Fibroblast of skin of right biceps (primary cell): ENCODE measurements around the gene STRBP.

Experiments used
- DNase-seq: peaks from one replicate; pipeline ENCODE4 v3.0.0-alpha.2; 2013

Gene STRBP

DNA sequence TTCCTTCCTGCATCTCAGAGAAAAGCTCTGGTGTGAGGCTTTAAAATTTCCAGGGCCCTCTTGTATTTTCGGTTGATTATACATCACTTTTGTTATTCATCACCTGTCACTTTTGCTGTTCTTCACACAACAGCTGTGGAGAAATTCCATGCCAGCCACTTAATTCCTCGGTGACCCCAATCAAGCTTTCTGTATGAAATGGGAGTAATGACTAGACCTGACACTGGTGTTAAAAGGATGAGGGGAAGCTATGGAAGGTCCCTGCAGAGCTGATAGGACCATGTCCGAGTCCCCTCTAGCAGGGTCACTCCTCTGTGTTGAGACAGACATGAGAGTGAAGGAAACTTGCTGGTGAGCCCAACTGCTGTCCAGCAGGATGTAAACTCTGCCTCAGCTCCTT is 175.2 kb downstream of the STRBP start:
- no peak for DNase-seq

DNA sequence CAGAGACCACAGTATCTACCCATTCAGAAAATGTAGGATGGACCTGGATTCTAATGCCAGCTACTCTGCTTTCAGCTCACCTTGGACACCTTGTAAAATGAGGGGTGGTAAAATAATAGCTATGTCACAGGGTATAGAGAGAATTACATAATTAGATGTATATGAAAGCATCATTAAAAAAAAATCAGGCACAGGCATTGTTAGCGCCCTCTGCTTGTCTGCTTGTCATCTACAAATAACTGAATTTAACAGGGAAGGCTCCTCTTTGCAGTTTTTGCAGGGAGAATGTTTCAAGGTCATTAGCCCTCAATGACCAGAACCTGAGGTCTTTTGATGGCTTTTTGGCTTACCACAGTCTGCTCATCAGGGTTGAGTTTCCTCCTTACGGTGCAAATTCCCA is 176.9 kb downstream of the STRBP start:
- no peak for DNase-seq

DNA sequence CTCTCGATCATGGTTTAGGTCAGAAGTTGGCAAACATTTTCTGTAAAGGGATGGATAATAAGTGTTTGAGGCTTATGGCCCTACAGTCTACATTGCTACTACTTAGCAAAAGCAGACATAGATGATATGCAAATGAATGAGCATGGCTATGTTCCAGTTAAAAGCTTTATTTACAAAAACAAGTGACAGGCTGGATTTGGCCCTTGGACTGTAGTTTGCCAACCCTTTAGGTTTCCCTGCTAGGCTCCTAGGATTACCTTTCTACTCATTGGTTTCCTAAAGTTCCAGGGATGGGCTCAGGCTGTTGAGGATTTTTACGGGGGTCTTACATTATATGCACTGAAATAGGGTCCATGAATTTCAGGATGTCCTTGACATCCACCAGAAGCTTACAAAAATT is 177.4 kb downstream of the STRBP start:
- no peak for DNase-seq

DNA sequence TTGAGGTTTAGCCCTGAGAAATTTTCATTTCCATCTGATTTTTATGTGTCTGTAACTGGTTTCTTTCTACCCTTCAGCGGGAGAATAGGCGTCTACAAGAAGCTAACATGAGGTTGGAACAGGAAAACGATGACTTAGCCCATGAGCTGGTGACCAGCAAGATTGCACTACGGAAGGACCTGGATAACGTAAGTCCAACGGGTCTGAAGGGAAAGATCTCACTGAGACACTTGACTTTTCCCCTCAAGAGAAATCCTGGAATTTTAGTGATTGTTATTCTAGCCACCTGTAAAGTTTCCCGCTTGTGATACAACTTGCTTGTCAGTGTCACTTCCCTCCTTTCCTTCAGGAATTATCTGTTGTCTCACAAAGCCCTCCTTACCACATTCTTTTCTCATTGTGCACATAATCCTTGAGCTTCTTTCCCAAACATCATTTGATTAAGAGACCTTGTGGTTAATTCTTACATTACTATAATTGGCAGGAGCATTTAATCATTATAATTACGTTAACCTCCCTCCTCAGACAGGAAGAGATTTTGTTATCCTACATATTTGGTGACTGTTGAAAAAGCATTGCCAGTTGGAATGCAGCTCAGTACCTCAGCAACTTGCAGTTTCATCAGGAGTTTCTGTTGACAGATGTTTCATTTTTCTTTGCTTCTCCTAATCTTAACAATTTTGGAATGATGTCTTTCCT is 178.0 kb downstream of the STRBP start:
- peak; percentile 77 for DNase-seq

DNA sequence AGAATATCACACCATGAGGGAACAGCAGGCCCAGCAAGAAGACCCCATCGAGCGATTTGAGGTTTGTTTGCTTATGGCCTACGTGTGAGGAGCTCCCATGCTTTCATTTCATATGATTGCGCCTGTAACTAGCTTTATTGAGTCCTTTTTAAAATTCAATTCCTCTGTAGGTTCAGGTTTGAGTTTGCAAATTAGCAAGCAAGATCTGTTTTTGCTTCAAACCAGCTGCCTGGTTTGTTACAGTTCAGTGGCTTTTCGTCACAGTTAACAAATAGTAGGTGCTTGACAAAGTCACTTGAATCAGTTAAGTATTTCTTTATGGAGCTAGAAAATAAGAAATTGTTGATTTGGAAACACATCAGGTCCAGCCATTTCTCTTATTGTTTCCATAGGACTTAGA is 178.6 kb downstream of the STRBP start:
- no peak for DNase-seq

DNA sequence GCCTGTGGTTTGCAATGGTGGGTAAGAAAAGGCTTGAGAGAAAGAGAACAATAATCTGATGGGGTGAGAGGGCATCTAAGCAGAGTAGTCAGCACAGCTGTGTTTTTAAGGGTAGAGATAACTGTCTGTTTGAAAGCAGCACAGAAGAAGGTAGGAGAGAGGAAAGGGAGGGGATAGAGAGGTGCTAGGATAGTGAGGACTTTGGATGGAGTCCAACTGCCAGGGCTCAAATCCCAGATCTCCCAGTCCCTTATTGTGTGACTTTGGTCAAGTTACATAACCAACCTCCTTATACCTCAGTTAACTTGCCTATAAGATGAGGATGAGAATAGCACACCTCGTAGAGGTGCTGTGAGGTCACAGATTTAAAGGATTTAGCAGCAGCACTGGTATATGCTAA is 179.3 kb downstream of the STRBP start:
- no peak for DNase-seq

DNA sequence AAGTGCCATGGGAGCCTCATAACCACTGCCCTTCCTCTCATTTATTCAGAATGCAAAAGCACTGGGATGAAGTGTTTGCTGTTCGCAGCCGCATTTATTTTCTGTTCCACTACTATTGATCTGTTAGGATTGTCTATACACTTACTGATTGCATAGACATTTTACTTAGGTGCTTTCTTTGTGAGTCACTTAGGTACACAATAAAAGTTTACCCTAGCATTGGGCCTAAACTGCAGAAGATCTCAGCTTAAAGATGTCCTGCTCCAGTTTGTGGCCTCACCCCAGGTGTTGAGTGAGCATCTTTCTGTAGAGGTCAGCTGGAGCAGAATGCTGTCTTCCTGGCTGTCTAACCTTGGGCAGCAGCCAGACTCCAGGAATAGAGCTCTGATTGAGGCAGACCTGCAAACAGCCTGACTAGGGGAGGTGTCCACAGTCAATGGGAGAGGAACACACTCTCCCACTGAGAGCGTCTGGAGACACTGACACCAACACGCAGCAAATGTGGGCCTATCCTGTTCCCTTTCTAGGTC is 181.0 kb downstream of the STRBP start:
- no peak for DNase-seq

DNA sequence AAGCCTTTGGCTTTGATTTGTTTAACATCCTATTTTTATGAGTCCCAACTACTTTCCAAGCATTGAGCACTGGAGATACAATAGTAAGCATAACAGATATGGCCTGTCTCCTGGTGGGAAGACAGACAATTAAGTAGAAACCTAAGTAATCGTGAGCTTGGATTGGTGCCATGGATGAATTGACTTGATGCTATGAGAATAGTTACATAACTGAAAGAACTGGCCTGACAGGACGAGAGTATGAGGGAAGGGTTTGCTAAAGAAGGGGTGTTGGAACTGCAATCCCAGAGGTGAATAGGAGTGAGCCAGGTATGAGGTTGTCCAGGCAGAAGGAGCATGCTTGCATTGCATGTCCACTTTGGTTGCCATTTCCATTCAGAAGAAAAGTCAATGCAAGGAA is 182.5 kb downstream of the STRBP start:
- no peak for DNase-seq

DNA sequence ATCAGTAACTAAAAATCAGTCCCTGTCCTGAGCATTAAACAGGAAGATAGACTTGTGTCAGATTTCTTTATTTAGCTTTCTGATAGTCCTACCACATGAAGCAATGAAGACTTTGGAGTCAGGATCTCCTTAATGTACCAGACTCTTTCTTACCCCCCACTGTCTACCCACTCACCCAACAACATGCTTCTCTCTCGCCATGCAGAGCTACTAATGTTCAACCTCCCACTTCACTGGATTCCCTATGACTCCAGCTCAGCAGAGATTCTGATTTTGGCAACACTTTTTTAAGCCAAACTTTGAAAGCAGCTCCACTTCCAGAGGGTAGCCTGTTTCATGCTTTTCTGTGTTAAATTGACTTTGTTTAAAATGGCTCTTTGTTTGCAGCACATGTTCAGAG is 184.1 kb downstream of the STRBP start:
- DNase-seq: no peak

DNA sequence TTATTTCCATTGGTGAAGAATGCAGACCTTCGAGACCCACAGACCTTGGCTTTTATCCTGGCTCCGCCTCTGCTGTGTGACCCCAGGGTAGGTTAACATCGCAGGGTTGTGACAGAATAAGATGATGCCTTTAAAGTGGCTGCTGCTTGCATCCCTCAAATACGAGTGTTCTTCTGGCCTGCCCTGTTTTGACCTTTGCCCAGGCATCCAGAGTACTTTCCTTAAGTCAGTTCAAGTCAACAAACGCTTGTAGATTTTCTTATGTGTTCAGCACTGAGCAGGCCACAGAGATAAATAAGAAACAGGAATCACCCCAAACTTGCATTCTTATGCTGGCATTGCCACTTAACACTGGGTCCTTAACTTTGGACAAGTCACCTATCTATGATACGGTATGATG is 184.7 kb downstream of the STRBP start:
- DNase-seq: no peak

DNA sequence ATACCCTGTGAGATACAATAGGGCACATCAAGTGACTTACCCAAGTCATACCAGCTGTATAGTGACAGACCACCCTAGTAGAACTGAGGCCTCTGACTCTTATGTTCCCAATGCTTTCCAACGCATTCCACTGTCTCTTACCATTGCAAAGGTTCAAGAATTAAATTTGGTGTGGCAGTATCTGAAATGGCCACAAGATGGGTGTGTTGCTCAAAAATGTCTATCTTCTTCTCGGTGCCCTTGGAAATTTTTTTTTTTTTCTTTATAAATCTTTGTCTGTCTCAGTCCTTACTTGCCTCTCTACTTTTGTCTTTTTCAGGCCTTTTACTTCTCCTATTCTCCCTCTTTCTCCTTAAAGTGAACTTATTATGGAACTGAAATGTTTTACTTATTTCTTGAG is 186.6 kb downstream of the STRBP start:
- DNase-seq: peak; percentile 60

DNA sequence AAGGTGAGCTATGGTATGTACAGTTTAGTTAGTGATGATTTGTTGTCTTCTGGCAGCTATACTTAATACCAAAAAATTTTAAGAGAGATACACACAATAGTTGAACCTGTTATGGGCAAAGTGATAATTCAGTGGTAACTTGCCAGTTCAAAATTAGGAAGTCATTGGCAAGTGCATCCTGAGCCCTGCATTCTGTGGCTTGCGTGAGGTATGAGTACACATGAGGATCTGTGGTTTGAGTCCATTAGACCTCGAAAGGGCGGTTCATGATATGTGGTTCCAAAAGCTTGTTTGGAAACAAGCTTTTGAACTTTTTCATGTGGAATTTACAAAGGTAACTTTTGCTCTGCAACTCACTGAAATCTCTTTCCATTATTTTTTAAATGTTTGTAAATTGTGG is 187.9 kb downstream of the STRBP start:
- no peak for DNase-seq

DNA sequence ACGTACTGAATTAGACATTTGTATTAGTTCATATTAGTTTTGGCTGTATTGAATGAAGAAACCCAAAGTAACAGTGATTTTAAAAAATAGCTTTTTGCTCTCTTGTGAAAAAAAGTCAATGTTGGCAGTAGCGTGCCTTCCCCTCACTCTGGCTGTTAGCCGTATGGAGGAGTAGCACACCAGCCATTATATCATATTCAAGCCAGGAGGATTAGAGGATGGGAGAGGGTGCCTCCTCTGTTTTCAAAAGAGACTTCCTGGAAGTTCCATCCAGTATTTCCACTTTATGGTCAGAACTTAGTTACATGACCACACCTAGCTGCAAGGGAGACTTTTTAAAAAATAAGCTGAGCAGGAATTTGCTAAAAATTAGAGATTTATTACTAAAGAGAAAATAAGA is 193.8 kb downstream of the STRBP start:
- DNase-seq: no peak

DNA sequence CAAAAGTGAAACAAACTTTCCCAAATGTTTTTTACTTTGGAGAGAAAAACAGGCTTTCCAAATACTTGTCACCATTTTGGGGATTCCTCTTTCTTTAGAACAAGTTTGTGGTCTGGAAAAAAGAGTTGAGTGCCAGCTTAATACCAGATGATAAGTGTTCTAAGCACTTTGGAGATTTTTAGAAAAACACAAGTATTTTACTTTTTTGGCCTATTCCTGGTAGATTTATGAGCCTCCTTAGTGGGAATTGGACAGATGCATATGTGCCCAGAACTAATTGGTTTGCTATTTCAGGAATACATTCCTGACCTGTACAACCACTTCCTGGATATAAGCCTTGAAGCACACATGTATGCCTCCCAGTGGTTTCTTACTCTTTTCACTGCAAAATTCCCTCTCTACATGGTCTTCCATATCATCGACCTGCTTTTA is 194.4 kb downstream of the STRBP start:
- DNase-seq: peak; percentile 90

DNA sequence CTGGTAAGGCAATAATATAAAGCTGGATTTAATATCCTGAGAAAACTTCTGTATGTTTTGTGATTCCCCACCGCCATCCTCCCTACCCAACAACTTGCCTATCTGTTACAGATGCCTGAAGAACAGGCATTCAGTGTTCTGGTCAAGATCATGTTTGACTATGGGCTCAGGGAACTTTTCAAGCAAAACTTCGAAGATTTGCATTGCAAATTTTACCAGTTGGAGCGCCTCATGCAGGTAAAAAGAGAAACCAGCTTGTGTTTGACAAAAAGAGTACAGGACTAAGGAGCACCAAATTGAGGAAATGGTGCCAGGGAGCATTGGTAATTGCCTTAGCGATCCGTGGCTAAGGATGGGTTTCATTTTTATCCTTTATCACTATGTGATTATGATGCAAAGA is 194.9 kb downstream of the STRBP start:
- no peak for DNase-seq

DNA sequence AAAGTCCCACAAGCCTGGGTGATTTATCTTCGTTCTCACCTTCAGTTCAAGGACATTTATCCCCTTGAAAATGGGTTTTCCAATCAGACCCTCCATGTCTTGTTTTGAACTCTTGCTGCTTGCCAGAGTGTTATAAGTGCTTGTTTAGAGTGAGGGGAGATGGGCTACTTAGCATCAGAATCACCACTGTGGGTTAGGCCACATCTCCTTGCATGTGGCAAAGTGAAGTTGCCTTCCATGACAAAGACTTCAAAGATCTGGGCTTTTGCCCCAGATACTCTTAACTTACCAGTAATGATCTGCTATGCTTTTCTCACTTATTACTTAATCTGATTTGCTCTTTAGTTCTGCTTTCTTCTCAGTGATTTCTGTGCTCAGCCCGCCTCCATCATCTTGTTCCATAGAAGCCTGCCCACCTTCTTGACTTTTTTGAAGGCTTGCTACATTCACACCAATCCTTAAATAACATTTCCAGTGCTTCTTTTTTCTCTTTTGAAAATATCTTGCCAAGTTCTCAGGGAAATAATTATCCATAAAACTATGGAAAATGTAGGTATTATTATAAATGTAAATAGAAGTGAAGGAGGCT is 195.9 kb downstream of the STRBP start:
- no peak for DNase-seq
